Coronary artery (tissue), 2 donors: ENCODE measurements around the gene SOWAHD.

ENCODE experiments used
- DNase-seq: peaks from one replicate; pipeline ENCODE4 v3.0.0-alpha.2; 2017; ENCODE audit warnings: low spot score
- H3K27ac ChIP-seq, 2 donors: fragments of 200-600 bp; sonication (generic); one replicate each; pipeline ENCODE4 v1.5.1; 2016 to 2019
- H3K4me3 ChIP-seq: fragments of 200-600 bp; sonication (generic); 2 replicates; pipeline ENCODE4 v1.5.1; 2016; ENCODE audit warnings: mild to moderate bottlenecking, moderate library complexity
- TF ChIP-seq, protein P1 (sequence below): fragments of 200-600 bp; sonication (generic); IDR thresholded peaks from one replicate; pipeline ENCODE4 v1.5.1; 2019; ENCODE audit warnings: antibody characterized with exemption

SOWAHD gene, protein sequence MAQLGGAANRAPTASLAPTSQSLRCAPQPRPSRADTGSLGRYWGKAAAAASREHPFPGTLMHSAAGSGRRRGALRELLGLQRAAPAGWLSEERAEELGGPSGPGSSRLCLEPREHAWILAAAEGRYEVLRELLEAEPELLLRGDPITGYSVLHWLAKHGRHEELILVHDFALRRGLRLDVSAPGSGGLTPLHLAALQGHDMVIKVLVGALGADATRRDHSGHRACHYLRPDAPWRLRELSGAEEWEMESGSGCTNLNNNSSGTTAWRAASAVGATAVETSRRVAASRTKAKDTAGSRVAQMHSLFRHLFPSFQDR

GRCh38 chrX:119757979-119758730 lies at the start of gene SOWAHD:
Gene SOWAHD (plus strand): TSS chrX:119758588. CDS start chrX:119758668, 80 bp downstream.
- TF ChIP-seq, protein P1, sequence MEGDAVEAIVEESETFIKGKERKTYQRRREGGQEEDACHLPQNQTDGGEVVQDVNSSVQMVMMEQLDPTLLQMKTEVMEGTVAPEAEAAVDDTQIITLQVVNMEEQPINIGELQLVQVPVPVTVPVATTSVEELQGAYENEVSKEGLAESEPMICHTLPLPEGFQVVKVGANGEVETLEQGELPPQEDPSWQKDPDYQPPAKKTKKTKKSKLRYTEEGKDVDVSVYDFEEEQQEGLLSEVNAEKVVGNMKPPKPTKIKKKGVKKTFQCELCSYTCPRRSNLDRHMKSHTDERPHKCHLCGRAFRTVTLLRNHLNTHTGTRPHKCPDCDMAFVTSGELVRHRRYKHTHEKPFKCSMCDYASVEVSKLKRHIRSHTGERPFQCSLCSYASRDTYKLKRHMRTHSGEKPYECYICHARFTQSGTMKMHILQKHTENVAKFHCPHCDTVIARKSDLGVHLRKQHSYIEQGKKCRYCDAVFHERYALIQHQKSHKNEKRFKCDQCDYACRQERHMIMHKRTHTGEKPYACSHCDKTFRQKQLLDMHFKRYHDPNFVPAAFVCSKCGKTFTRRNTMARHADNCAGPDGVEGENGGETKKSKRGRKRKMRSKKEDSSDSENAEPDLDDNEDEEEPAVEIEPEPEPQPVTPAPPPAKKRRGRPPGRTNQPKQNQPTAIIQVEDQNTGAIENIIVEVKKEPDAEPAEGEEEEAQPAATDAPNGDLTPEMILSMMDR, result no peak
- H3K27ac ChIP-seq, result peak within 1 kb of the TSS in 1 of 2 donors; percentile 40
- no peak for DNase-seq

GRCh38 chrX:119708936-119709335 lies 49.5 kb upstream of the SOWAHD start:
- TF ChIP-seq, protein P1, result no peak

More at GRCh38 chrX:119757979-119758730, at the start of gene SOWAHD:
- peak within 1 kb of the TSS; percentile 72 for H3K4me3 ChIP-seq

GRCh38 chrX:119709630-119710029 lies 48.8 kb upstream of the SOWAHD start:
- Histone ChIP-seq H3K4me3 (no peak overlapping the region), H3K27ac (no peak overlapping the region)
- TF ChIP-seq, protein P1, result no peak
- no peak for DNase-seq

More at GRCh38 chrX:119708936-119709335, 49.5 kb upstream of the SOWAHD start:
- H3K4me3 ChIP-seq, result no peak overlapping the region
- no peak overlapping the region for H3K27ac ChIP-seq
- no peak for DNase-seq

DNA sequence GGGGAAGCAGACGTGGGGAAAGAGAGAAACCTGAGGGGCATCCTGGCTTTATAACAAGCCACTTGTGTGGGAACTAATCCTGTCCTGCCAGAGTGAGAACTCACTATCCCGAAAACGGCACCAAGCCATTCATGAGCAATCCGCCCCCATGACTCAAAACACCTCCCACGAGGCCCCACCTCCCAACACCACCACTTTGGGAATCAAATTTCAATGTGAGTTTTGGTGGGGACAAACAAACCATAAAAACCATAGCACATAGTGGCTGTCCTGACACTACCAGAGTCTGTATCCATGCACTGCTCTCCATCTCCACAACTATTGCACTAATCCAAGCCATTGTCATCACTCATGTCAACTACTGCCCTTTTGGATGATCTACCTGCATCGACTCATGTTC lies 36.9 kb upstream of the SOWAHD start:
- TF ChIP-seq, protein P1, result no peak
- no peak overlapping the region for H3K27ac ChIP-seq
- DNase-seq, result no peak
- H3K4me3 ChIP-seq, result no peak overlapping the region

- TF ChIP-seq, protein P1, result no peak
- H3K27ac ChIP-seq, result no peak overlapping the region
- no peak for DNase-seq
- H3K4me3 ChIP-seq, result no peak overlapping the region
Measured at GRCh38 chrX:119721926-119722325, 36.5 kb upstream of the SOWAHD start.

- H3K4me3 ChIP-seq, result no peak overlapping the region
- no peak for DNase-seq
- H3K27ac ChIP-seq, result no peak overlapping the region
- TF ChIP-seq, protein P1, result no peak
Measured at GRCh38 chrX:119726900-119727555, 31.4 kb upstream of the SOWAHD start.
